GM12878 (cell line): Measurements from ENCODE around the gene ZPBP.

Source experiments
- HDAC2 ChIP-seq: fragments of 200-600 bp; sonication (generic); IDR thresholded peaks from 2 replicates; pipeline ENCODE4 v1.6.1; 2017
- MYC ChIP-seq: IDR thresholded peaks from 2 replicates; pipeline ENCODE4 v1.6.1; 2011; ENCODE audit warnings: mild to moderate bottlenecking, low read length, moderate library complexity, inconsistent platforms; ENCODE audit not compliant: insufficient read depth, insufficient replicate concordance, insufficient read length, severe bottlenecking
- SMC3 ChIP-seq: IDR thresholded peaks from 2 replicates; pipeline ENCODE4 v1.6.1; 2011; ENCODE audit warnings: low read length, improper control_type of control experiment, borderline replicate concordance

GRCh38 chr7:50138101-50138500 is 45.1 kb upstream of the ZPBP start:
- no peak for TF ChIP-seq SMC3
- TF ChIP-seq HDAC2 = no peak
- no peak for TF ChIP-seq MYC
